Hindlimb muscle (tissue), 1 donor: ENCODE measurements around the gene ZNF438. TPM values are rescaled to one million over a fixed set of nuclear protein-coding genes. Genes with fewer than 3 reads are reported as not detected.

Experiments
- DNase-seq: peaks from one replicate; pipeline ENCODE4 v3.0.0-alpha.2; 2013
- polyA plus RNA-seq: library from polyadenylated mRNA; unstranded; fragments of 120-200 nt; gene quantifications from one replicate; pipeline ENCODE4 v1.2.1, GENCODE V29; 2013; ENCODE audit not compliant: insufficient read length

ZNF438 gene
- polyA plus RNA-seq, 1 donor, result 15.5 TPM

DNA sequence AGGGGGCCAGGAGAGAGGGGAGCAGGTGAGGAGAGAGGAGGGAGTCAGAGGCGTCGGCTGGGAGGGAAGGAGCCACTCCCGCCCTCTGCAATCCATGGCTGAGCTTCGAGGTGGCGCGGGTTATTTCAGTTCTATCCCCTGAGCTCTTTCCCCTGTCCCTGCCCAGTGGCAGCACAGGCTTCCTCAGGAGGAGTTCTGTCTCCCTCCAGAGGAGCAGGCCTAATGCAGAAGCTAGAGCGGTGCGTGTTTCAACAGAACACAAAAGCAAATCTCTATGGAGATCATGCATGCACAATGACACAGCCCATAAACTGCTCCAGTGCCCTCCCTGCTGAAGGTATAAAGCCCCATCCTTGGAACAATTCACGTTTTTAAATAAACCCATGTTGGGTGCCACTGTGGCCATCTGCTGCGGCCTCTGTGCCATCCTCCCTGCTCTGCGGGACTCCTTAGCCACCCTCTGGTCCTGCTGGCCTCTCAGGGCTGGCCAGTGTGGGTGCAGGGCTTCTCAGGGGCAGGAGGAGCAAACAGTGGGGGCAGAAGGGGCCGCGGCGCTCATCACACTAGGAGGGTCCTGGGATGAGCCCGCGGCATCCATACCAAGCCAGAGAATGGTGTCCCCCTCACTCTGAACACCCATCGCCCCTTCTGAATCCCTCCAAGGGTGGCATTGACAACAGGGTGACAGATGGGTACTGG lies 209.5 kb downstream of the ZNF438 start:
- no peak for DNase-seq

DNA sequence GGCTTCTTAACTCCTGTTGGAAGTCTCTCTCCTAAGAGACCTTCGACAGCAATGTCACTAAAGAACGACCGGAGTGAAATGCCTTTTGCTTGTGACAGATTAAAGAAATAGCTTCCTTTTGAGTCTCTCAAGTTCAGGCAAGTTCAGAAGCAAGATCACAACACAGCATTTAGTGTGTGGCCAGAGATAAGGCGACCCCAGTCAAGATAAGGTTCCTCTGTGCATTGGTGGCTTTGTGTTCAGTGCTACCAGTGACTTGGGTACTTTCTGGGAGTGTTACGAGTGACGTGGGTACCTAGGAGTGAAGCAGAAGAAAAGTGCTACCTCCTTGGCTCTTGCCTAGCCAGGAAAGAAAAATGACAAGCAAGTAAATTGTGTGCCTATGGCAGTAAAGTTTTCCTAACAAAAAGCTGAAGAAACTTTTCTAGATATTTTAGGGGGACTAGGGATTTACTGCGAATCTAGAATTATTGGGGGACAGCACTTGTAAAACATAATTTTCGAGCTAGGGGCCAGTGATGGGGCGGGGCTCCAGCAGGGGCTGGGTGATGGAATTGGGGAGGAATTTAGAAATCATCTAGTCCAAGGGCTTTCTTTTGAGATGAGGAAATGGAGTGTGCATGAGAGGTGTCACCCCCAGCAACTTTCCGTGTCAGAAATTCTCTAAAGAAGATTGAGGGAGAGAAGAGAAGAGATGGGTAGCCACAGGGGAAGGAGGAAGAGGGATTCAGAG lies 210.2 kb downstream of the ZNF438 start:
- DNase-seq, result no peak

DNA sequence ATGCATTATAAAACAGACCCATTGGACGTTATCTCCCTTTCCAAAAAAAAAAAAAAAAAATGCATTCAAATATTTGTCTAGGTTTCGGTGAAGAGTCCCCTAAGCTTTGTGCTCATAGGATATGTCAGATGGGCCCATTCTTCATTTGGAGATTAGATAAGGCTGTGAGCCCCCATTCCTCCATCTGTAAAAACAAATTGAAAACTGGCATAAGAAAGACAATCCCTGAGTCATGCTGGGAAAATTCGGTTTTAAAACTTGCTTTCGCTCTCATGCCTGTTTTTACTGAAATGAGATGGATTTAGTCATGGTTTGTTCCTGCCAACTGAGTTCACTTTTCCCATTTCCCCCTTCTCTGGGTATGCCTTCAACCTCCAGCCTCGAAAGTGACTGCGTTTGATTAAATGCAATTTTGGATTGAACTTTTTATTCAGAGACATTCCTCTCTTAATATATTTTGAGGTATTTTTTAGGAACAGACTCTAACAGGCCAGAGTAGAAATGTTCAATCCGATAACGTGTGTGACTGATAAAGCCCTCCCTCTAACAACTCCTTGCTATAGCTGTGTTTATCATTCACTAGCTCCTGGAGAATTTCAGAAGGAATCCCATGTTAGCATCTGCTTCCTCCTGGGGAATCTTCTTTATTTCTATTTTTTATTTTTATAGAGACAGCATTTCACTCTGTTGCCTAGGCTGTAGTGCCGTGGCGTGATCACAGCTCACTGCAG lies 211.2 kb downstream of the ZNF438 start:
- DNase-seq, result no peak

DNA sequence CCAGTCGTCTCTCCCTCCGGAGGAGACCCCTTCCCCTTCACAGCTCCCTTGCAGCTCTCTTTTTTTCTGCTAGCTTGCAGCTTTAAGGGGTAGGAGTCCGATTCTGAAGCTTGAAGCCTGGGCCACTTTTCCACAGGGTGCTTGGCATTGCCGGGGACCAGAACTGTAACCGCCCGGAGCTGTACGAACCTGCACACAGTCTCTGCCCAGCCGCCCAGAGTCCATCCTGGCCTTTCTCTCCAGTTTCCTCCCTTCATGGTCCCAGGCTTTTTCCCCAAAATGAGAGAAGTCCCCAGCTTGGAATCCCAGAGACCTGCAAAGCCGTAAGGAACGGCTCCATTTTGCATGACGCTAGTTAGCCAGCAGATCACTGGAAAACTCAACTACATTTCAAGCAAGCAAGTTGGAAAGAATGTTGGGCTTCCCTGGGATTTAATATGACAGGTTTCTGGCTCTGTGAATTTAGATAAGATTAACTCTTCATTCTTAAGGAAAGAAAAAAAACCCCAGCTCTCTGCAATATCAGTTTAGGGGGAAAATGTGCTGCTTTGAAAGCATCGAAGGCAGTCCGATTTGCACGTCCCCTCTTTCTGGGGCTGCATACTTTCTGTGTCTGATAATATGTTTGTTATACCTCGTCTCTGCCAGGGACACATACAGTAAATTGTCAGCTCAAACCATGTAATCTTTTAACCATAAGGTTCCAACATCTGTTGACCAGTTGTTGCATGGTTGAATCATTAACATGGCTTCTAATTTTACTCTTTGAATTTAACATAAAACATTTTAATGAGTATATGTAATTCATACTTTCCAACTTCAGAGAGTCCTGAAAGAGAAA lies 212.1 kb downstream of the ZNF438 start:
- DNase-seq, result no peak

DNA sequence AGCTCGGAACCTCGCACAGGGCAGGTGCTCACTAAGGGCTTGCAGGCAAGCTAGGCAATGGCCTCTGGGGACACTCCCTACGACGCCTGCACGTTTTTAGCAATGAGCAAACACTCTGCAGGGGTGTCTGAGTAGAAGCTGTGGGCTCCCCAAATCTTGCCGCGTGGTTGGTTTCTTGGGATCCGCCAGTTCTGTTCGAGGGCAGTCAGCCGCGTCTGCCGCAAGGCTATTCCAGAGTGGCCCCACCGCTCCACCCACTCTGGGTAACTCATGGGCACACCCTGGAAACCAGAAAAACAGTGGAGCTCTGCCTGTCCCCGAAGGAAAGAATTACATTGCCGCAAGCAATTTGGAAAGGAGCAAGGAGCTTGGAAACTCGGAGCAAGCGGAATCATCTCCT lies 212.8 kb downstream of the ZNF438 start:
- no peak for DNase-seq

DNA sequence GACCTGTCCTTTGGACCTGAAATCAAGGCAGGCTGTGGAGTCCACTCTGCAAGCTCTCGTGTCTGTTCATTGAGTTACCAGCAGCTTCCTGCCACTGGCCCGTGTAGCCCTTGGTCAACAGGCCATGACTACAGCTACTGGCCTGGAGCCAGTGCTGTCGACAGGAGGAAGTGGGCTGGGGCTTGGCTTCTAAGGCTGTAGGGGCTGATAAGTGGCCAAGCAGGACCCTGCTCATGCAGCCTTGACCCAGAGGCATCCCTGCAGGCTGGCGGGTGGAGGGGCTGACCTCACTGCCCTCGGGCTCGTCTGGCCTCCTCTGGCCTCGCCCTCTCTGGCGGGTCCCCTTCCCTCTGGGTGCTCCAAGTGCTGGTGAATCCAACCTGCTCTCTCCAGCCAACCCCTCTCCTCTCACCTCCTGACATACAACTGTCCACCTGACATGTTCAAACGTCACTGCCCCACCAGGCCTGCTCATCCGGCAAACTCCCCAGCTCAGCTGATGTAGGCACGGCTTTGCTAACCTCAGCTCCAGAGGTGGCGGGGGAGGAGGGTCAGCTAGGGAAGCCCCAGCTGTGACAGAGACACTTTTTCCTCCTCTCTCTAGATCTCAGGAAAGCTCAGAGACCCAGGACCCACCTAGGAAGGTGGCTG lies 213.5 kb downstream of the ZNF438 start:
- no peak for DNase-seq

DNA sequence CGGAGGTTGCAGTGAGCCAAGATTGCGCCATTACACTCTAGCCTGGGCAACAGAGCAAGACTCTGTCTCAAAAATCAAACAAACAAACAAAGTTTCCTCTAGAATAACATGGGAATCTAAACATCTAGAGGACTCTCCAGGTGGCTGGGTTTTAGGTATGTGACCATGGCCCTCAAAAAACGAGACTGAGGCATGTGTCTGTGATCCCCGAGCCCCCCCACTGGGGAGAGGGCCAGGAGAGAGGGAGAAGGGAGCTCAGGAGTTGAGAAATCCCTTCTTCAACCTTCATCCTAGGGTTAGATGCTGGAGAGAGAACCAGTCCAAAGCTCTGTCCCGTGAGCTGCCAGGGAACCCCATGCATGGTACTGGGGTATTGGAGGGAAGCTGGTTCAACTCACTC lies 214.1 kb downstream of the ZNF438 start:
- DNase-seq, result no peak

DNA sequence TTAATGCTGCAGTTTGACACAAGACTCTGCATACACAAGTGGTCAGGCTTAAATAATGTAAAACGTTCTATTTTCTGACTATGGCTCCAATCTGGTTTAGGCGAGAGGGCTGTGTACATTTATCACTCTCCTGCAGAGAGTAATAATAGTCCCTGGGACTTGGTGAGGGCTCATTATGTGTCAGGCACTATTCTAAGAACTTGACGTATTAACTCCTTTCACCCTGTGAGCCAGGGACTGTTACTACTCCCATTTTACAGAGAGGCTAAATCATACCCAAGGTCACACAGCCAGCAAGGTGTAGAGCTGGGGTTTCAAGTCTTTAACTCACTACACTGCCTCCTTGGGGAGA lies 214.9 kb downstream of the ZNF438 start:
- no peak for DNase-seq

DNA sequence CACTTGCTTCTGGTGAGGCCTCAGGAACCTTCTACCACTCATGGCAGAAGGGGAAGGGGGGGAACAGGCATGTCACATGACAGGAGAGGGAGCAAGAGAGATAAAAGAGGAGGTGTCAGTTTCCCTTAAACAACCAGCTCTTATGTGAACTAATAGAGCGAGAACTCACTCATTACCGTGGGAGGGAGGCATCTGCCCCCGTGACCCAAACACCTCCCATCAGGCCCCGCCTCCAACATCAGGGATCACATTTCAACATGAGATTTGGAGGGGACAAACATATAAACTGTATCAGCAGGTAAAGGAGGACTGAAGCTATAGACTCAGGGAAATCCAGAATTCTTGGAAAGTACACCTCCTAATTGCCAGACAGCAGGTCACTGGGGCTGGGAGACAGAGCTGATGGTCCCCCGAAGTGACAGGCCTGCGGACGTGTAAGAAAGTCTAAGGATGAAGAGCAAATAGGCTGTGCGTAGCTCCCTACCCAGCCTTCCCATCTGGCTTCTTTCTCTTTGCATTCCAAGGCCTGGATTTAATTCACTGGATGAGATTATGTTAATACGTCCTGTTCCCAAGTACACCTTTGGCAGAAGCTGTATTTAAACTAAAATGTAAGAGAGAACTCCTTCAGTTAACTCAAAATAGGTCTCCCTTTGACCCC lies 215.4 kb downstream of the ZNF438 start:
- DNase-seq, result no peak

DNA sequence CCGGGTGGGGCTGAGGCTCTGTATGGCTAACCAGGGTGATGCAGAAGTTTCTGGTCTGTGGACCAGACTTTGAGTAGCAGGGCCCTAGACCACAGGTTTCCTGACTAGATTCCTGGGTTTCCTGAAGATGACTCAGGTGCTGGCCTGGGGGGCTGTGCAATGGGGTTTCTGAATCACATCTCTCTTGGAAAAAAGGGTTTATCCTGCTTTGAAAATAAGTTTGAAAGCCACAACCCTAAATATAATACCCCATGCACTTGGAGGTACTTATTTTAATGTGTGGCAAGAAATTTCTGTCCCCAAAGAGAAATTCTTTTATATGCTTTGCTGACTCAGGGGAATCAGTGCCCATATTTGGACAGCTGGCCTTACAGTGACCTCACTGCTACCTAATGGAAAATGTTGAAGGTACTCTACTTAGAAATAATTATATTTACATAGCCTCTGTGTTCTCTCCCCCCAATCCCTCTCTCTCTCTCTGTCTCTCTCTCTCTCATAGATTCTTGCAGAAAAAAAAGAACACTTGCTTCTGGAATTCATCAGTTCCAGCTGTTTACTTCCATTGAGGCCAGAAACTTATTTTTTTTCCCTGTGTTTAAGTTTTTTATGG lies 217.7 kb downstream of the ZNF438 start:
- DNase-seq, result no peak

GRCh38 chr10:30812018-30812851 lies 219.4 kb downstream of the ZNF438 start:
- DNase-seq, result no peak

GRCh38 chr10:30811276-30812017 lies 220.2 kb downstream of the ZNF438 start:
- DNase-seq, result no peak

DNA sequence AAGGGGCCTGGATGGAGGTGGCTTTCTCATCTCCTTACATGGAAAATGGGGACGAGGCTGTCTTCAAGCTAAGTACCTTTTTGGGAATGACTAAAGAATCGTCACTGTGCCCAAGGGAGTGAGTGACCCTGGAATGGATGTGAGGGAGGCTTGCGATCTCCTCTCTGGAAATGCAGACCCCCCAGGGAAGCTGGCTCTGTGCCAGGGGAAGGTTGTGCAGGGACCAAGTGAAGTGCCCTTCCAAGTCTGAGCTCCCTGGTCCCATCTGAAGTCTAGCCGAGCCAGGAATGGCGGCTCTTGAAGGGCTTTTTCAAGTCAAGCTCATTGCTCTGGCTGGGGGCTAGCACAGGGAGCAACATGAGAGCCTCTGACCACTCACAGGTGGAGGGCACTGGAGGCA lies 221.2 kb downstream of the ZNF438 start:
- DNase-seq, result no peak

GRCh38 chr10:30806850-30807249 lies 224.8 kb downstream of the ZNF438 start:
- no peak for DNase-seq

DNA sequence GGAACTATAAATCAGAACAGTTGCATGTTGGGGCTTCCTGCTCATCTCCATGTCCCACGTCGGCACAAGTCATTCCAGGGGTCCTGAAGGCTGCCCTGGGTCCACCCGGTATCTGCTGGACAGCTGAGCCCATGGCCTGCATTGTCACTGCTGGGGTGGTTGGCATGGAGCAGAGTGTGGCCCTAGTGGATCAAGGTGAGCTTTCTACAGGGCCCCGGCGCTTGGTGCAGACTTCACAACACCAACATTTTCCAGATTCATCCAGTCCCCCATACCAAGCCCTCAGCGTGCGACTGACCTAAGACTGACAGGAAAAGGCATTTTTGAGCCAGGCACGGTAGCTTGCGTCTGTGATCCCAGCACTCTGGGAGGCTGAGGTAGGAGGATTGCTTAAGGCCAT lies 226.6 kb downstream of the ZNF438 start:
- no peak for DNase-seq

DNA sequence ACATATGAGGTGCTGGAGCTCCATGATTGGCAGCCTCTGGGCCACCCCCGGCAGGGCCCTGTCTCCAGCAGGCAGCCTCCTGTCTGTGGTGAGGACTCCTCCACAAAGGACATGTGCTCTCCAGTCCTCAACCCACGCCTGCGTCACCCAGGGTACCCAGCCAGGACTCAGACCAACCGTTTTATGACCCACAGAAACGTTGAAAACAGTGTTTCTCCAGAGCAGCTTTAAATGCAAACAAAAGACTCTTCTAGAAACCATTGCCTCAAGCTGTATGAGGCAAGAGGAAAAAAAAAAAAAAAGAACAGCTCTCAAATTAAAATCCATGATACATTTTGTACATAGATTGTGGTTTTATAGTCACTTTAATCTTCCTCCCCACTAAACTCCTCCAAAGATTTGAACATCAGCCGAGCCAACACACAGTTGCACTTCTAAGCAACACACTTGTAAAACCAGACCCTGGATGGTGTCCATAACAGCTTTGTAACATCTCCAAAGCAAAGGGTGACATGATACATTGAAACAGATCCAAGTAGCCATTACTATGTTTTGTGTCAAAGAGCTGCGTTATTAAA lies 227.1 kb downstream of the ZNF438 start:
- DNase-seq, result no peak

DNA sequence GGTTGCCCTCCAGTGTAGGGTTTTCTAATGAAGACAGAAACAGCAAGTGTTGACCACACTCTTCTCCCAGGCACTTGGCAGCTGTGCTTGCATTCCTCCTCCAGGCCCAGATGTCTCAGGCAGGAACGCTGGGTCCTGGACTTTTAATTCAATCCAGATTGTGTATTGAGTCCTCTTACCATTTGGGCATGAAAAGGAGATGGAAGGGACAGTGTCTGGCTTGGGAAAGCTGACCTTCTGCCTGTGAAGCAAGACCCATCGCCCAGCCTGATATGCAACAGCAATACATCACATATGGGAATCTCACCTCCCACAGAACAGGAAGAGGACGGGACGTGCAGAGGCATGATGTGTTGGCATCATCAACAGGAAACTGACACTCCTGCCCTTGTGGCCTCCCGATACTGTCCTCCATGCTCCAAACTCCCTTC lies 227.8 kb downstream of the ZNF438 start:
- no peak for DNase-seq

- DNase-seq, result no peak
These were observed 228.6 kb downstream of the ZNF438 start for GRCh38 chr10:30803058-30803457.

DNA sequence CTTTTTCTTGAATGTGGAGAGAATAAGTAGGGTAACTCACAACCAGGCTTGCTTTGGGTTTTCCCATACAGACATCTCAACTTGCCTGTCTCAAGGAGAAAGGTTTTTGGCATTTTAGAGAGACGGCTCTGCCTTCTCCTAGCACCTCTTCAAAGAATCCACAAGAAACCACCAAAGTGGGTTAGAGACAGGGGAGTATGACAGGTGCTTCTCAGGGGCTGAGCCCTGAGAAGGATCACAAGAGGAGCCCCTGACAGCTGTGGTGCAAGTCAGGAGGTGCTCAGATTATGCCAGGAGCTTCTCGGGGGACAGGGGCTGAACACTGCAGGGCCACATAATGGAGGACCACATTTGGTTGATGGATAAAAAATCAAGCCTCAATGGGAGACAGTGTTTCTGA lies 231.3 kb downstream of the ZNF438 start:
- DNase-seq, result no peak
